Superior temporal gyrus (tissue), 1 donor: ENCODE data around the gene ZRSR2.
"Not testable (repeated sequence)": the region's sequence is repeated elsewhere in the genome, so short reads cannot be mapped to it uniquely, and the experiment has no call there.

Experiments
- DNase-seq: peaks from one replicate; pipeline ENCODE4 v3.0.0-alpha.2; 2016; ENCODE audit errors: extremely low spot score

ZRSR2 gene, protein sequence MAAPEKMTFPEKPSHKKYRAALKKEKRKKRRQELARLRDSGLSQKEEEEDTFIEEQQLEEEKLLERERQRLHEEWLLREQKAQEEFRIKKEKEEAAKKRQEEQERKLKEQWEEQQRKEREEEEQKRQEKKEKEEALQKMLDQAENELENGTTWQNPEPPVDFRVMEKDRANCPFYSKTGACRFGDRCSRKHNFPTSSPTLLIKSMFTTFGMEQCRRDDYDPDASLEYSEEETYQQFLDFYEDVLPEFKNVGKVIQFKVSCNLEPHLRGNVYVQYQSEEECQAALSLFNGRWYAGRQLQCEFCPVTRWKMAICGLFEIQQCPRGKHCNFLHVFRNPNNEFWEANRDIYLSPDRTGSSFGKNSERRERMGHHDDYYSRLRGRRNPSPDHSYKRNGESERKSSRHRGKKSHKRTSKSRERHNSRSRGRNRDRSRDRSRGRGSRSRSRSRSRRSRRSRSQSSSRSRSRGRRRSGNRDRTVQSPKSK

DNA sequence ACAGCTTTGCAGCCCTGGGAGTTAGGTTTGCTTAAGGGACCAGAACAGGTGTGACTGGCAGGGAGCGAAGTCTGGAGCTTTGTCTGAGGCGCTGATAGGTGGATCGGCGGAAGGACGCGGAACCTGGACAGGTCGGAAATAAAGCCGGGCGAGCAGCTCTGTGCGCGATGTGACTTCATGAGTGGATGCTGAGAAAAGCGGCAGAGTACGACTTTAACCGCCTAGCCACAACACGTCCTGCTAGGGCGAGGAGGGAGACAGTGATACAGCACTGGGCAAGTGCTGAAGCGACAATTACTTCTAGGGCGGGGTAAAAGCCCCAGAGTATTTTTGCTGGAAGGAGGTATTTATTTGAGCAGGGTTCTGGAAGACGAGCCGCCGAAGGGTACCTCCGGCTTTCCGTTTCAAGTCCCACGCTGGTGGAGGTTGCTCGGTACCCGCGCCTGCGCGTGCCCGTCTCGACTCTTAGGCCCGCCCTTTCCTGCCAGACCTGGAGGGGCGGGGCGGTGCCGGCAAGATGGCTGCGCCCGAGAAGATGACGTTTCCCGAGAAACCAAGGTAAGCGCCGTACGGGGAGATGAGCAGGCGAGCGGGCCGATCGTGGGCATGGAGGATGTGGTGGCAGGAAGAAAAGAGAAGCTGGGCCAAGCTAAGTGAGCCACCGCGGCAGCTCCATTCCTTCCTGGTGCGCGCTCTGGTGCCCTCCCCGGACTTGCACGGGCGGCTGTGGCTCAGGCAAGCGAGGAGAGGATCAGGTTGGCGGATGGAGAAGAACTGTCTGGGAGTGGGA lies at the start of gene ZRSR2:
TSS of gene ZRSR2 (plus strand) at position 506 of the 790 bp plus-strand sequence. CDS start at position 518, 12 bp downstream.
- DNase-seq = peak; percentile 76

DNA sequence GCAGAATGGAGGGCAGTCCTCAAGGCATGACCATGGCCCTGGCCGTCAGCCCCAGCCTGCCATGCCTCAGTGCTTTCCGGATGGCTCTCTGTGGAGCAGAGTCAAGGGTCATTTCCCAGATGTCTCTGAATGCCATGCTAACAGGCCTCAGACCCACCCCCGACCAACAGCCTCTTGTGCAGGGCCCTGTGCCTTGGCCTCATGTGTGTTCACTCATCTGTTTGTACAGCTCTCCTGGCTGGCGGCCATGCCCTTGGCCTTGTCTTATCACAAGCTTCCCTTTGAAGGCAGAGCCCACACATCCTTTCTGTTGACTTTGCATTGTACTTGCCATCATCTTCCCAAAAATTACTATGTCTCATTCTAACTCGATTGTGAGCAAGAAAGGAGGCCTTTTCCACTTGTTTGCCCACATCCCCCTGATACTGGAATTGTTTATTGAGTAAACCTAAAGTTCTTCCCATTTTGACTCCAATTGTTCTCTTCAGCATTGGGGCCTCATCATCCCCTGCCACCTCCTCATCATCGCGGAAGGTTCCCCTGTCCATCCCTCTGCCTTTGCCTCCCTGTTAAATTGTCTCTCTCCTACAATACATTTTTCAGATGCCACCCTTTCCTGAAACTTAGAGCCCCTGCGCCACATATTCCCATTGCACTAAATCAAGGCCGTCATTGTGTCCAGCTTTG lies 46.0 kb upstream of the ZRSR2 start:
- no peak for DNase-seq

DNA sequence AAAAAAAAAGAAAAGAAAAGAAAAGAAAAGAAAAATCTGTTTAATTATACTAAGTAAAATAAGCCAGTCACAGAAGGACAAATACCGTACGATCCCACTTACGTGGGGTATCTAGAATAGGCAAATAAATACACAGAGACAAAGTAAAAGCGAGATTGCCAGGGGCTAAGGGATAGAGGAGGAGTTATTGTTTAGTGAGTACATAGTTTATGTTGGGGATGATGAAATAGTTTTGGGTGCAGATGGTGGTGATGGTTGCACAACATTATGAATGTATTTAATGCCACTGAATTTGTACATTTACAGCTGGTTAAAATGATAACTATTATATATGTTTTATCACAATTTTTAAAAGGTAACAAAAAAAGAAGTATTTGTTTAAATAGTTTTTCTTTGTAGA lies 45.1 kb upstream of the ZRSR2 start:
- no peak for DNase-seq

DNA sequence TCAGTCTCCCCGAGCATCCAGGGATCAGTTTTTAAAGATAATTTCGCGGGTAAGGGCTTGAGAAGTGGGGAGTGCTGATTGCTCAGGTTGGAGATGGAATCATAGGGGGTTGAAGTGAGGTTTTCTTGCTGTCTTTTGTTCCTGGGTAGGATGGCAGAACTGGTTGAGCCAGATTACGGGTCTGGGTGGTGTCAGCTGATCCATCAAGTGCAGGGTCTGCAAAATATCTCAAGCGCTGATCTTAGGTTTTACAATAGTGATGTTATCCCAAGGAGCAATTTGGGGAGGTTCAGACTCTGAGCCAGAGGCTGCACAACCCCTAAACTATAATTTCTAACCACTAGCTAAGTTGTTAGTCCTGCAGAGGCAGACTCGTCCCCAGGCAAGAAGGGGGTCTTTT lies 43.6 kb upstream of the ZRSR2 start:
- DNase-seq = not testable (repeated sequence)

DNA sequence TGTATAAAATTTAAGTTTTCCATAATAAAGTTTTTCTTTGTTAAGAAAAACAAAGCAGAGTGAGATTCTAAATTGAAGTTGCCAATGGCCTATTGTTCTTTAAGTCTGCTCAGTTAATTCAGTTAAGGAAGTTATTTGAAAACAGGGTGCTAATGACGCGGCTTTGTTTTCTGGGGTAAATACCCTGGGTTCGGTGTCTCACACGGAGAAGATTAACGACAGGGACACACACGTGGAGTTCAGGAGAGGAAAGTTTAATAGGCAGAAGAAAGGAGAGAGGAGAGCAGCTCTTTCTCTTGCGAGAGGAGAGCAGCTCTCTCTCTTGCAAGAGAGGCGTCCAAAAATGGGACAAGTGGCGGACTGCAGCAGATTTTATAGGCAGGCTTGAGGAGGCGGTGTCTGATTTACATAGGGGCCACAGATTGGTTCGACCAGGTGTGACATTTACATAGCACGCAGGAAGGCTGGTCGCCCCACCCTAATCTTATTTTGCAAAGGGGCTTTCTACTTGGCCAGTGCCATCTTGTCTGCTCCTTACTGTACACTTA lies 42.6 kb upstream of the ZRSR2 start:
- no peak for DNase-seq

DNA sequence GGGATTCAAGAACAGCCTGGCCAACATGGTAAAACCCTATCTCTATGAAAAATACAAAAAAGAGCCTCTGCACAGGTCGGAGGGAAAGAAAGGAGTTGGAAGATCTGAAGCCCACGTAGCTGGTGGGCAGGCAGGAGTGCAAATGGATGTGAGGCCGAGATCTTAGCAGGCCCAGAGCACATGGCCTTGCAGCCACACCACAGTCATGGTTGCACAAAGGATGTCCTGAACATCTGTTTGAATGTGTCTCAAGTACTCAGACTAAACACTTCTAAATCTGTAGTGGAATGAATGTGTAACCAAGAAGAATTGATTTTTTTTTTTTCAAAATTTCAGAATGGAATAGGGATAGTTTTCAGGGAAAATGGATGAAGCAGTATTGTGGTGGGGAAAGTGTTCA lies 41.4 kb upstream of the ZRSR2 start:
- no peak for DNase-seq

DNA sequence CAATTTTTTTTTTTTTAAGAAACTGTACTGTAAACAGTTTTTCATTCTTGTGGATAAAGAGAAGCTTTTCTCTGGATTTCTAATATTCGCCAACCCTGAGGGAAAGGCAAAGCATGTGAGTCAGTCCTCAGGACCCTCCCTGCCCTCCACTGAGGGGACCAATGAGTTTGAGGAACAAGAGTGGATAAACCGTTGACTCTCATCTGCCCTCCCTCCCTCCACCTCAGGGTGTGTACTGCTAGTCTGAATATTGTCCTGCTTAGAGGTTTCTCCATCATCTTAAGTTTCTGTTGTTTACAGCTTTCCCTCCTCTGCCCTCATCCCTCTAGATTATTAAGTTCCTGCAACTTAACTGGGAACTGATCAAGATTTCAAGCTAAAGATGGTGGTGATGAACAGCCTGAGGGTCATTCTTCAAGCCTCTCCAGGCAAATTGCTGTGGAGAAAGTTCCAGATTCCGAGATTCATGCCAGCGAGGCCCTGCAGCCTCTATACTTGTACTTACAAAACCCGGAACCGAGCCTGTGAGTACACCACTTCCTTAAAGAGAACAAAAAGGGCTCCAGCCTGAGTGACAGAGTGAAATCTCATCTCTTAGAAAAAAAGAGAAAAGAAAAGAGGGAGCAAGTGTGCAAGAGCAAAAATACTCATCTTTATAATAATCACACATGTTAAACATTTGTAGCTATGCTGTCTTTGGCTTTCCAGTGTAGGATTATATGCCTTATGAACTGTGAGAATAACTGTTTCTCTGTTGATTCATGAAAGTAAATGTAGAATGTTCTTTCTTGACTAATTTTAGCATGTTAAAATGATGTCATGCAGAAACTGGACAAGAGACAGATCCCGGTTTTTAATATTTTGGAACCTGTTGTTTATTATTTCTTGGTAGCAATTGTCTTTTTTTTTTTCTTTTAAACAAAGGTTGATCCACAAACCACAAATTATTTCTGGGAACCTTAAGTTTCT lies 40.4 kb upstream of the ZRSR2 start:
- no peak for DNase-seq

DNA sequence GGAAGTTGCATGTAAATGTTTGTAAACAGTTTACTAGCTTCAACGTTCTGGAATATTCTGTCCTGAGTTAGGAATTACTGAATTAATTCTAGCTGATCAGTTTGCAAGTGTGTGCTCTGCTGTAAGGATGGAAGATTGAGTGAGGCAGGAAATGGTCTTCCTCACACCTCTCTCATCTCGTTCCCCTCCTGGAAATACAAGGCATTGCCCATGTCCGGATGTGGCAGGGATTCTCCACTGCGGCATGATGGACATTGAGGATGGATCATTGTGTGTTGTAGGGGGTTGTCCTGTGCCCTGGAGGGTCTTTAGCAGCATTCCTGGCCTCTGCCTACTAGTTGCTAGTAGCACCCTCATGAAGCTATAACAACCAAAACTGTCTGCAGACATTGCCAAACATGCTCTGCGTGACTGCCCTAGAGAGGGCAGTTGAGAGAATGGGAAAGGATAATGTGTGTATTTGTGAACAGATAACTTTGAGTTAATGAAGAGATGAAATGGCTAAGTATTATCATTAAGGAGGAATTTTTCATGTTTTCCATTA lies 39.6 kb upstream of the ZRSR2 start:
- no peak for DNase-seq

DNA sequence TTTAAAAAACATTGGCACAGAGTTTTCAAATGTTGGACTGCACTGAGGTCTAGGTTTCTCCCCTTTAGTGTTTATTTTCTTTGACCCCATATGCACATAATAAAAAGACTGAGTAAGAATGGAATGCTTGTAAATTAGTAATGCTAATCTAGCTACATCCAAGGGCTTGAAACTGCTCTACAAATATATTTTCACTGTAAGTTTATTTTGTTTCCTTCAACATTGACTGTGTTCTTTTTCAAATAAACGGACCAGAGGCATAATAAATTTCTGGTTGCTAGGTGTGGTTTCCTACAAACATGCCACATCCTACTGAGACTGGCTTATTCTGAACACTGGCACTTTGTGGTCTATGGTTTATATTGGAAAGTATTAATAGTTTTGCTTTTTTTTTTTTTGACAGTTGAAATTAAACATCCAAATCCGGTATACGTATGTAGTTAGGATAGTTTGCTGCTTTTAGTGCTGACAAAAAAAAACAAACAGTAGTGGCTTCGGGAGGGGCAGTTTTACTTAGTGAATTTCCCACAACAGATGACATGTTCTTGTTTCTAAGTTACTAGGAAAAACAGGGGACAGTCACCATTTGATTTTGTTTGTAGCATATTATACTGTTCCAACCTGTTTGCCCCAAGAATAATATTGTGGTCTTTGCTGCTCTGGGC lies 39.0 kb upstream of the ZRSR2 start:
- DNase-seq = no peak

DNA sequence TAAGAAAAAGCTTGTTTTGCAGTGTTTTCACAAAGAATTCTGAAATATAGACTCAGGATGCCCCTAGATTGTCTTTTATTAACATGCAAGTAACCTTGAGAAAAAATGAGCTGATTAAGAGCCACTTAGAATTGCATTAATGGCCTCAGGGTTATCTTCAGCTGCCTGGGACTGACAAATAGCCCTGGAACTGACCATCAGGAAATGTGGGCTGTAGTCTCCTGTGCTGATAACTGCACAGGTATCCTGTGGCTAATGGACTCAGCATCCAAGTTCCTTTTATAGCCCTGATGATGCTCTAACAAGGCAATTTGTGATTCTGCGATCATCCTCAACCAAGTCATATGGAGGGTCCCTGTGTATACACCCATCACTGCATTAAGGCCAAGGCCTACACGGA lies 35.2 kb upstream of the ZRSR2 start:
- DNase-seq = no peak

DNA sequence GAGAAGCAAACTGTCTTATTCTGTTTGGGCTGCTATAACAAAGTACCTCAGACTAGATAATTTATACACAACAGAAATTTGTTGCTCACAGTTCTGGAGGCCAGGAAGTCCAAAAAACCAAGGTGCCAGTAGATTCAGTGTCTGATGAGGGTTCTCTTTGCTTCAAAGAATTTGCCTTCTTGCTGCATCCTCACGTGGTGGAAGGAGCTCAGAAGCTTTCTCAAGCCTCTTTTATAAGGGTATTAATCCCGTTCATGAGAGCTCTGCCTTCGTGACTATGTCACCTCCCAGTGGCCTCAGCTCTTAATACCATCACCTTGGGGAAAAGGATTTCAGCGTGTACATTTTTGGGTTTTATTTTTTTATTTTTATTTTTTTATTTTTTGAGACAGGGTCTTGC lies 32.1 kb upstream of the ZRSR2 start:
- no peak for DNase-seq

DNA sequence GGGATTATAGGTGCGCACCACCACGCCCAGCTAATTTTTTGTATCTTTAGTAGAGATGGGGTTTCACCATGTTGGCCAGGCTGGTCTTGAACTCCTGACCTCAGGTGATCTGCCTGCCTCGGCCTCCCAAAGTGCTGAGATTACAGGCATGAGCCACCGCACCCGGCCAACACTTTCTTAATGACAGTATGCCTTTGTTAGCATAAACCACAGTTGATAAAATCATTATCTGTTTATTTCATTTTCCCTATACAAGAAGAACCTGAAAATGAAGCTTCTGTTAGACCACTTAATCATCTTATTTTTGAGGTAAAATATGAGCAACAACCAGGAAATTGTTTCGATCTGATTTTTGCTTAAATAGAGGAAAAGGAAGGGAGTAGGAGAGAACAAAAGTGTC lies 30.4 kb upstream of the ZRSR2 start:
- not testable (repeated sequence) for DNase-seq

DNA sequence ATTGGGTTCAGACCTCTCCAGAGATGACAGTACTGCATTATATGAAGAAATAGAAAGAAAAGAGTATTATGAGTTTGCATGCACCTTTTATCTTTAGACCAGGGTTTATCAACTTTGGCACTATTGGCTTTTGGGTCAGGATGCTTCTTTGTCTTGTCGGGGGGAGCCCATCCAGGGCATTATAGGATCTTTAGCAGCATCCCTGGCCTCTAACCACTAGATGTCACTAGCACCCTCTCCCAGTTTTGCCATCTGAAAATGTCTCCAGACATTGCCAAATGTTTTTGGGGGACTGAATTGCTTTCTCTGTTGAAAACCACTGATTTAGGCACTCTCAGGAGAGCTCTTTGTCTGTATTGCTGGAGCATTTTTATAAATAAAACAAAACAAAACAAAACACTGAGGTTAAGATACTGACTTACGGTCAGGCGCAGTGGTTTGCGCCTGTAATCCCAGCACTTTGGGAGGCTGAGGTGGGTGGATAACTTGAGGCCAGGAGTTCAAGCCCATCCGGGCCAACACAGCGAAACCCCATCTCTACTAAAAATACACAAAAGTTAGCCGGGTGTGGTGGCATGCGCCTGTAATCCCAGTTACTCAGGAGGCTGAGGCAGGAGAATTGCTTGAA lies 28.6 kb upstream of the ZRSR2 start:
- peak; percentile 68 for DNase-seq

DNA sequence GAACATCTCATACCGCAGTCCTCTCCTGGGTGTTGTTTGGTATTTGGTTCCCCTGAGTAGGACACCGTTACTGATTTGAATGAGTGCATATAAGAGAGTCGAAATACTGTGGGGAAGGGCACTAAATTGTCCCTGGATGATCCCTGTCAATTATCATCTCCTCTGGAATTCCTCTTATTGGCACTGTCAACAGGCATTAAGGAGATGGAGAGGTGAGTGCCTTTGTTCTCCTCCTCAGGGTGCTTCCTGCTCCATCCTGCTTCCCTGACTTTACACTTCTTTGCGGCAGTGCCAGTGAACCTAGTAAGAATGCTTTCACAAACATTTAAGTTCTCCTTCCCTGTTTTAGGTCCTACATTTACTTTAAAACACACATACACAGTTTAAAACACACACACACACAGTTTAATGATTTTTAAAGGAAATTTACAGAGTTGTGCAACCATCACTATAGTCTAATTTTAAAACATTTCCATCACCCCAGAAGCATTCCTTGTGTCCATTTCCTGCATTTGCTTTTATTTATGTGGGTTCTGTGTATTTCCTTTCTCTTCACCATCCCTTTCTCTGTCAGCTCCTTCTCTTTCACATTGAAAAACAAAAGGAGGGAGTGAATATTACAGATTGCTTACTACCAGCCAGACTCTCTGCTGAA lies 20.9 kb upstream of the ZRSR2 start:
- no peak for DNase-seq

DNA sequence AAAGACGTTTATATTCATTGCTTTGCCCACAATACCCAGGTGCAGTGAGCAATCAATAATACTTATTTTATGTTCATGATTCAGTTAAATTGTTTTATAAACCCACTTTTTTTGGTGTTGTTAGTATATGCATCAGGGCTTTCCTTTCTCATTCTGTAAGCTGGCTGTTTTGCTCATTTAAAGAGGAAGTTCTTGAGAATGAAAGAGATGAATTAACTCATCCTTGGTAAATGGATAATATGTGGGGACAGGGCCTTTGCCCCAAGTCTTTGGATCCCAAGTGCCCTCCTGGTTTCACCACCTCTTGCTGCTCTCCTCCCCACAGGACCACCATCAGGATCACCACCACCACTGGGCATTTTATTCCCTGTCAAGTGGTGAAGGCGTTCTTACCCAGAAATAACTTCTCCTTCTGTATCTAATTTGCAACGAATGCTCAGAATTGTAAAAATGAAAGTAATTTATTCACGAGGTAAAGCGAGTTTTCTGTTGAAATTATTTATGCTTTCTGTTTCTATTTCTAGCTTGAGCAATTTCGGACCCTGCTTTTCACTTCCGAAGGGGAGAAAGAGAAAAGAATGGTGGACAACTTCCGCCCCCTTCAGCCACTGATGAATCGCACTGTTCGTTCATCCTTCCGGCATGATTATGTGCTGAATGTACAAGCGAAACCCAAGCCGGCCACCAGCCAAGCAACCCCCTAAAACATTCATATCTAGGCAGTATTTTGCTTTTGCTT lies 8.2 kb upstream of the ZRSR2 start:
- DNase-seq = no peak

DNA sequence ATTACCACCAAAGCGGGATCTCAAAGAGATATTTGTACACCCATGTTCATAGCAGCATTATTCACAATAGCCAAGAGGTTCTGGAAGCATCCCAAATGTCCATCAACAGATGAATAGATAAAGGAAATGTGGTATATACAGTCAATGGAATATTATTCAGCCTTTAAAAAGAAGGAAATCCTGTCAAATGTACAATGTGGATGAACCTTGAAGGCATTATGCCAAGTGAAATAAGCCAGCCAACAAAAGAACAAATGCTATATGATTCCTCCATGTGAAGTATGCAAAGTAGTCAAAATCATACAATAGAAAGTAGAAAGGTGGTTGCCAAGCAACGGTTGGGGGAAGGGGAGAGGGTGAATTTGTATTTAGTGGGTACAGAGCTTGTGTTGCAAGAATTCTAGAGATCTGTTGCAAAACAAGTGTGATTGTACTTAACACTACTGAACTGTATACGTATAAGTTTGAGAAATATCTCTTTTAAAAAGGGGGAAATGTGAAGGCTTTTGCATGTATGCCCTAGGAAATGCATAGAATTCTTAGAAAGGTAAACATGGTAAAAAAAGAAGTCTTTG lies 5.0 kb upstream of the ZRSR2 start:
- DNase-seq = no peak

DNA sequence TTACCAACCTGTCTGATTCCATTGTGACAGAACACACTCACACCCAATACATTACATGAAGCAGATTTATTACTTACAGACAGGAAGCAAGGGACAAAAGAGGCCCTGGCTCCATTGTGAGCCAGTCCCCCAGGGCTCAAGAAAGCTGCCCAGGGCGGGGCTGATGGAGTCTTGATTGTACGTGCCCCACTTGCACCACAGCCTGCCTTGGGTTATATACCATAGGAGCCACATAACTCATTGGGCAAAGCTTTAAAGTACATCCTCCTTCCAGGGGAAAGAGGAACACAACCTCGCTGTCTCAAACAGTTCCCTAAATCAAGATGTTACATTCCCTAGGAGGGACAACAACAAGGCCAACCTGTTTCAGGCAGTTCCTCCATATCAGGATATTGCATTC lies 3.4 kb upstream of the ZRSR2 start:
- no peak for DNase-seq

DNA sequence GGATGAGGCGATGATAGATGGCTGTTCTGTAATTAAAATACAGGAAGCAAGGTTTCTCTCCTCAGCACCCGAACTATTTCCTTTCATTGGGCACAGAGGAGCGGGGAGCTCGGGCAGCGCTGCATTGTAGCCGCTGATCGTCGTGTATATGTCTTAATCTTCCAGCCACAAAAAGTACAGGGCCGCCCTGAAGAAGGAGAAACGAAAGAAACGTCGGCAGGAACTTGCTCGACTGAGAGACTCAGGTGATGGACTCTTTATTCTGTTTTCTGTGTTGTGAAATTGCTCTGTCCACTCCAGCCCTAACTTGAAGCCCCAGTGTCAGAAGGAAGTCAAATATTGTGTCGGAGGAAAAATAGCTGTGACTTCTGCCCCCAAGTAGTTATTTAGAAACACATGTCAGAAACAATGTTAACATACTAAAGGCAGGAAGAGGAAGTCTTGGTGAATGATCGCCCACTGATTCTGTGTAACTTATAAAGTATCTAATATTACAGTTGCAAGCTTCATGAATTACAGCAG lies 546 bp downstream of the ZRSR2 start:
- DNase-seq = no peak
